Stimulated activated CD4-positive, alpha-beta T cell treated with anti-CD3 and anti-CD28 coated beads, Interleukin-2, amount 100 ng/mL, for 48 hours (primary cell): ENCODE results near the gene MINDY1.

Experiments used
- DNase-seq, 2 donors: peaks; one replicate each; pipeline ENCODE4 v3.0.0-alpha.2; 2020

The MINDY1 gene

GRCh38 chr1:150963321-150964163, 43.2 kb downstream of the MINDY1 start:
- DNase-seq, result no peak

DNA sequence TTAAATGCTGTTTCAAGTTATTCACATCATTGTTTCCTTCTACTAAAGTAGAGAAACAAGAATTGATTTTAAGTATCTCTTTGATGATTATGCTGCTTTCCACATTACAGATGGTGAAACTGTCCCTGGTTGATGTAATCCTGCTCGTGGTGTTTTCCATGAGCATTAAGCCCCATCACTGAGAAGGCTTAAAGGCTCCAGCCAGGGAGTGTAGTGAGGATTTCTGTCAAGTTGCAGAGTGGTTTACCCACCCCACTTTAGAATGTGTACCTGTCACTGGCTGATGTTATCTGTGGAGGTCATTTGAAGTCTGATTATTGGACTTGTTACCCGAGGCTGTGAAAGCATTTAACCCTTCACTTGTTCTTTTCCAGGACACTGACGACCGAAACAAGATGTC, 44.9 kb downstream of the MINDY1 start:
- DNase-seq, result no peak

DNA sequence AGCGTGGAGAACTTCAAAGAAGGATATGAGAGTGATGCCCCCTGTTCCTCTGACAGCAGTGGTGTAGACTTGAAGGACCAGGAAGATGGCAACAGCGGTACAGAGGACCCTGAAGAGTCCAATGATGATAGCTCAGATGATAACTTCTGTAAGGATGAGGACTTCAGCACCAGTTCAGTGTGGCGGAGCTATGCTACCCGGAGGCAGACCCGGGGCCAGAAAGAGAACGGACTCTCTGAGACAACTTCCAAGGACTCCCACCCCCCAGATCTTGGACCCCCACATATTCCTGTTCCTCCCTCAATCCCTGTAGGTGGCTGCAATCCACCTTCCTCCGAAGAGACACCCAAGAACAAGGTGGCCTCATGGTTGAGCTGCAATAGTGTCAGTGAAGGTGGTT, 46.1 kb downstream of the MINDY1 start:
- DNase-seq, result no peak

GRCh38 chr1:150957666-150958065, 49.0 kb downstream of the MINDY1 start:
- no peak for DNase-seq

GRCh38 chr1:150955280-150955679, 51.4 kb downstream of the MINDY1 start:
- no peak for DNase-seq

GRCh38 chr1:150954708-150955107, 52.0 kb downstream of the MINDY1 start:
- DNase-seq, result no peak
